Measurements from ENCODE around the gene SLC7A10.
"Not testable (repeated sequence)": the region's sequence is repeated elsewhere in the genome, so short reads cannot be mapped to it uniquely, and the experiment has no call there.

SLC7A10 gene

DNA sequence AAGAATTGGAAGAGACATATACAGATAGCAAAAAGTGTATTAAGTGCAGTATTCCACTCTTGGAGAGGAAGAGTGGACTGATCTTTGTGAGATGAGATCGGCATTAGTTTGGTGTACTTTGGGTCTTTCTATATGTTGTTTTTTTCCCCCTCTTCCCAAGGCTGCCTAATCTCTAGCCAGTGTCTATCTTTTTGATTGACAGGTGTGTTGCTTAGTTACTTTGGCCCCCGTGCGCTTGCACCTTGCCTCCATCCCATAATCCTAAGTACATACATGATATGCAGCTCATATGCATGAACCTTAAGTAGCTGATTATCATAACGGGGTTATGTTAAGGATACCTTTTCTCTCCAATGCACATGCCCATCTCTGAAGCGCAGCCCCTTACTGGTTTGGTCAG is 4.3 kb upstream of the SLC7A10 start:
- in situ Hi-C loops (cut with MboI; ENCODE audit: low sequenced_read_pairs, unreplicated experiment), result loop anchor here (10.0 to 25.0 kb wide), 2 partner anchors 175 to 532 kb away; no protein-coding TSS in a partner anchor
- TF ChIP-seq, protein P1, sequence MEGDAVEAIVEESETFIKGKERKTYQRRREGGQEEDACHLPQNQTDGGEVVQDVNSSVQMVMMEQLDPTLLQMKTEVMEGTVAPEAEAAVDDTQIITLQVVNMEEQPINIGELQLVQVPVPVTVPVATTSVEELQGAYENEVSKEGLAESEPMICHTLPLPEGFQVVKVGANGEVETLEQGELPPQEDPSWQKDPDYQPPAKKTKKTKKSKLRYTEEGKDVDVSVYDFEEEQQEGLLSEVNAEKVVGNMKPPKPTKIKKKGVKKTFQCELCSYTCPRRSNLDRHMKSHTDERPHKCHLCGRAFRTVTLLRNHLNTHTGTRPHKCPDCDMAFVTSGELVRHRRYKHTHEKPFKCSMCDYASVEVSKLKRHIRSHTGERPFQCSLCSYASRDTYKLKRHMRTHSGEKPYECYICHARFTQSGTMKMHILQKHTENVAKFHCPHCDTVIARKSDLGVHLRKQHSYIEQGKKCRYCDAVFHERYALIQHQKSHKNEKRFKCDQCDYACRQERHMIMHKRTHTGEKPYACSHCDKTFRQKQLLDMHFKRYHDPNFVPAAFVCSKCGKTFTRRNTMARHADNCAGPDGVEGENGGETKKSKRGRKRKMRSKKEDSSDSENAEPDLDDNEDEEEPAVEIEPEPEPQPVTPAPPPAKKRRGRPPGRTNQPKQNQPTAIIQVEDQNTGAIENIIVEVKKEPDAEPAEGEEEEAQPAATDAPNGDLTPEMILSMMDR (IDR thresholded peaks at IDR 0.05; ENCODE audit: borderline replicate concordance, control extremely low read depth, extremely low read depth, insufficient read depth, missing control alignments), result no peak

DNA sequence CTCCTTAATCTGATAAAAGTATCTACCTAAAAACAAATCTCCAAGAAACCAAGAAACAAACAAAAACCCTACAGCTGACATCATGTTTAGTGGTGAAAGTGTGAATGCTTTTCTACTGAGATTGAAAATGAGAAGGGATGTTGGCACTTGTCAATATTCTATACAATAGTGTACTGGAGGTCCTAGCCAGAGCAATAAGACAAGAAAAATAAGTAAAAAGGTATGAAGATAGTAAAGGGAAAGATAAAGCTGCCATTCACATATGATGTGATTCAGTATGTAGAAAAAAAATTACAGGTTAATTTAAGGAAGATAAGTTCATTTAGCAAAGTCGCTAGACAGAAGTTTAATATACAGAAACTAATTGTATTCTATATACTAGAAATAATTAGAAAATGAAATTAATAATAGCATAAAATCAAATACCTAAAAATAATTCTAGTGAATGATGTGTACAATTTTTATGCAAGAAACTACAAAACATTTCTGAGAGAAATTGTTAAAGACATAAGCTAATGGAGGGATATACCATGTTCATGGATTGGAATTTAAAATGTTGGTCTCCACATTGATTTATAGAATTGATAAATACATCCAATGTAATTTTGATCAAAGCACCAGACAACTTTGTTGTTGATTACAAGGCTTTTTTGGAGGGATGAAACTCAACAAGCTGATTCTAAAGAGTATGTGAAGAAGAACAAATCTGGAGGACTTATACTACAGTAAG is 2.4 kb upstream of the SLC7A10 start:
- in situ Hi-C loops (cut with MboI; ENCODE audit: low sequenced_read_pairs, unreplicated experiment), result loop anchor here (25.0 kb wide), 1 partner anchor 534 kb away; no protein-coding TSS in a partner anchor

More for the DNA sequence above, 4.3 kb upstream of the SLC7A10 start:
- no peak for DNase-seq (ENCODE audit: low spot score)

DNA sequence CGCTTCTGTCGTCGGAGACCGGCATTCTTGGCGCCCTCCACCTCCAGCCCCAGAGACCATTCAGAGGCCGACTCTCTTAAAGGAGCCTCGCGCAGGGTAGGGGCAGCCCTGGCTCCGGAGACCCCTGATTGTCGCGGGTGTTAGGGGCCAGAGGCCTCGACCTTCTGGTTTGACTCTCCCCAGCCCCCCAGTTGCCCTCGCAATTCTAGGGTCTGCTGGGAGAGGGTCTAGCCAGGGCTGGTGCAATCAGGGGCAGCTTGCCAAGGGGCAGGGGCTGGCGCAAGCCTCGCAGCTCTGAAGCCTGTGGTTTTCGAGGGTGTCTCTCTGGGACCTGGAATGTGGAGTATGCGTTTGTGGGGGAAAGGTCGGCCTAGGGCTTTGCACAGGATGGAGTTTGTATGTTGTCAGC is 1.6 kb upstream of the SLC7A10 start:
- in situ Hi-C loops (cut with MboI; ENCODE audit: low sequenced_read_pairs, unreplicated experiment), result loop anchor here (25.0 kb wide), 1 partner anchor 535 kb away; no protein-coding TSS in a partner anchor
- DNase-seq (ENCODE audit: low spot score), result no peak
- TF ChIP-seq, protein P1 (IDR thresholded peaks at IDR 0.05; ENCODE audit: borderline replicate concordance, control extremely low read depth, extremely low read depth, insufficient read depth, missing control alignments), result no peak

More for the DNA sequence above, 2.4 kb upstream of the SLC7A10 start:
- DNase-seq (ENCODE audit: low spot score), result no peak
- TF ChIP-seq, protein P1 (IDR thresholded peaks at IDR 0.05; ENCODE audit: borderline replicate concordance, control extremely low read depth, extremely low read depth, insufficient read depth, missing control alignments), result no peak

DNA sequence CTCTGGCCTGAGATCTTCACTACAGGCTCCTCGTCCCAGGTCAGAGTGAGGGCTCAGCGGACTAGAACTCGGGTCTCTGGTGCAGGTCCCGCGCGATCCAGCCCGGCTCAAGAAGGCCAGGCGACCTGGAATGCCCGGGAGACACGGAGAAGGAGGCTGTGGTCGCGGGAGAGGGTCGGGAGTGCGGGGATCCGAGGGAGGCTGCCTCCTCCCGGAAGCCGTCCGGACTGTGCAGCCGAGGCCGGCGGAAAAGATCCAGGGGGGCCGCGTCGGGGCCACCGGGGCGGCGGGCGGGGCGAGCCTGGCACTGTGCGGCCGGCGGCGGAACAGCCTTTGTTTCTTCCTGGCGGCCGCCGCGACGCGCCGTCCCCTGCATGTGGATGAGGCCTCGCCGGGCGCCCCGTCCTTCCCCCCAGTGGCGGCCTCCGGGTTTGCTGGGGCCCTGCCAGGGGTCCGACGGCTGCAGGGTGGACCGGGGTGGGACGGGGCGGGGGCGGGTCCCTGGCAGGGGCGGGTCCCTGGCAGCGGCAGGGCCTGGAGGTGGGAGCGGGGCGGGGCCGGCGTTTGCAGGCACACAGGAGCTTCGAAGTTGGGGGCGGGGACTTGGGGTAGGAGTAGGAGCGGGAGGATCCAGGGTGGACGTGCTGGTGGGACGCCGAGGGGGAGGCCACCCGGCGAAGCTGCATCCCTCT is 1.0 kb upstream of the SLC7A10 start:
- TF ChIP-seq, protein P1 (IDR thresholded peaks at IDR 0.05; ENCODE audit: borderline replicate concordance, control extremely low read depth, extremely low read depth, insufficient read depth, missing control alignments), result no peak
- in situ Hi-C loops (cut with MboI; ENCODE audit: low sequenced_read_pairs, unreplicated experiment), result loop anchor here (25.0 kb wide), 1 partner anchor 536 kb away; no protein-coding TSS in a partner anchor
- no peak for DNase-seq (ENCODE audit: low spot score)

DNA sequence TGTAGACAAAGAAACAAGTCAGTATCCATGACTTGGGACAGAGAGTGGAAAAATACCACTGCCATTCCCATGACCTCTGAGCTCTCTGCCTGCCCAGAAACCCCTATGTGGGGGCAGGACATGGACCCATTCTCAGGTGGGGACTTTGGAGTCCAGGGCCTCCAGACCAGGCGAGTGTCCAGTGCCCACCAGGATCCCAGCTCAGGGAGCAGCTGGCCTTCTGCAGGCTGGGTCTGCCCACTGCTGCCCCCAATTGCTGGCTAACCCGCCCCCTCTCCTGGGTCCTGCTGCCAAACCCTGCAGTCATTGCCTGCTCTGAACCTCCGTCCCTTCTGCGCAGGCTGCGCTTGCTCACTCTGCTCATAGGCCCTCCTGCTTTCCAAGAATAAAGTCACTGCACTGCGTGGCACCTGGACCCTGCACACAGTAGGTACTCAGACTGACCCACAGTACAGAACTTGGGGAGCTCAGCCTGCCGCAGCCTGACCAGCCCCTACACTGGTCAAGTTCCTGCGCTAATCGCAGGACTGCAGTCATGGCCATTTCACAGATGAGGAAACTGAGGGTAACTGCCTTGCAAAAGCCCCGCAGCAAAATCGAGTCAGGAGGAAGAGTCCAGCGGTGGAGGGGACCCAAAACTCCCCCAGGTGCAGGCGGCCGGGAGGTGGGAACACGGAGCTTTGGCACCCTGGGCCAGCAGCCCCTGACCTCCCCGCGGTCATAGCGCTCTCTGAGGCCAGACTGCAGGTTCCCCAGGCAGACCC is 774 bp downstream of the SLC7A10 start:
- in situ Hi-C loops (cut with MboI; ENCODE audit: low sequenced_read_pairs, unreplicated experiment), result loop anchor here (25.0 kb wide), 1 partner anchor 537 kb away; no protein-coding TSS in a partner anchor
- DNase-seq (ENCODE audit: low spot score), result no peak

DNA sequence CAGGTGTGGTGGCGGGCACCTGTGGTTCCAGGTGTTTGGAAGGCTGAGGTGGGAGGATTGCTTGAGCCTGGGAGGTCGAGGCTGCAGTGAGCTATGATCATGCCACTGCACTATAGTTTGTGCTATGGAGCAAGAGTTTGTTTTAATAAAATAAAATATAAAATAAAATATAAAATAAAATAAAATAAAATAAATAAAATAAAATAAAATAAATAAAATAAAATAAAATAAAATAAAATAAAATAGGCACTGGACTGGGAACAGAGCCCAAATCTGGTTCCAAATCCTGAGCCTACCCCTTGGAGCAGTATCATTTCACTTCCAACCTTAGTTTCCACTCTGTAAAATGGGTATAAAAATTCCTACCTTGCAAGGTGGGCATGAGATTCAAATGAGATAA is 3.4 kb downstream of the SLC7A10 start:
- in situ Hi-C loops (cut with MboI; ENCODE audit: low sequenced_read_pairs, unreplicated experiment); DNase-seq (ENCODE audit: low spot score): not testable (repeated sequence)

More for the DNA sequence above, 774 bp downstream of the SLC7A10 start:
- TF ChIP-seq, protein P1 (IDR thresholded peaks at IDR 0.05; ENCODE audit: borderline replicate concordance, control extremely low read depth, extremely low read depth, insufficient read depth, missing control alignments), result no peak
